Measurements from ENCODE around the gene MOXD1.
A peak's percentile ranks its signal among the peaks of the same experiment; 100 is the strongest.
"Not testable (repeated sequence)": the region's sequence is repeated elsewhere in the genome, so short reads cannot be mapped to it uniquely, and the experiment has no call there.

Gene MOXD1

GRCh38 chr6:132354517-132355167 lies 46.6 kb downstream of the MOXD1 start:
- peak in 1 of 2 experiments; percentile 13 for DNase-seq (ENCODE audit: low read depth in 2 of 2)

- not testable (repeated sequence) for DNase-seq (ENCODE audit: low read depth in 2 of 2)
Measured at GRCh38 chr6:132351986-132352385, 49.3 kb downstream of the MOXD1 start.

GRCh38 chr6:132348231-132348630 lies 53.0 kb downstream of the MOXD1 start:
- DNase-seq (ENCODE audit: low read depth in 2 of 2): no peak

- no peak for DNase-seq (ENCODE audit: low read depth in 2 of 2)
Measured at GRCh38 chr6:132344811-132345210, 56.5 kb downstream of the MOXD1 start.

- DNase-seq (ENCODE audit: low read depth in 2 of 2): no peak
Measured at GRCh38 chr6:132341646-132342045, 59.6 kb downstream of the MOXD1 start.

- DNase-seq (ENCODE audit: low read depth in 2 of 2): no peak
Measured at GRCh38 chr6:132334521-132334885, 66.8 kb downstream of the MOXD1 start.

GRCh38 chr6:132333639-132334520 lies 67.4 kb downstream of the MOXD1 start:
- no peak for DNase-seq (ENCODE audit: low read depth in 2 of 2)

GRCh38 chr6:132330759-132331158 lies 70.5 kb downstream of the MOXD1 start:
- DNase-seq (ENCODE audit: low read depth in 2 of 2): no peak

GRCh38 chr6:132322398-132322797 lies 78.9 kb downstream of the MOXD1 start:
- no peak for DNase-seq (ENCODE audit: low read depth in 2 of 2)

GRCh38 chr6:132320007-132320406 lies 81.3 kb downstream of the MOXD1 start:
- no peak for DNase-seq (ENCODE audit: low read depth in 2 of 2)

GRCh38 chr6:132316970-132317369 lies 84.3 kb downstream of the MOXD1 start:
- no peak for DNase-seq (ENCODE audit: low read depth in 2 of 2)

- no peak for DNase-seq (ENCODE audit: low read depth in 2 of 2)
Measured at GRCh38 chr6:132314432-132314831, 86.8 kb downstream of the MOXD1 start.

- DNase-seq (ENCODE audit: low read depth in 2 of 2): no peak
Measured at GRCh38 chr6:132310921-132311320, 90.4 kb downstream of the MOXD1 start.

- DNase-seq (ENCODE audit: low read depth in 2 of 2): not testable (repeated sequence)
Measured at GRCh38 chr6:132310151-132310550, 91.1 kb downstream of the MOXD1 start.

- DNase-seq (ENCODE audit: low read depth in 2 of 2): no peak
Measured at GRCh38 chr6:132304891-132305305, 96.4 kb downstream of the MOXD1 start.

- DNase-seq (ENCODE audit: low read depth in 2 of 2): peak in 1 of 2 experiments; percentile 3
Measured at GRCh38 chr6:132300323-132300949, 100.8 kb downstream of the MOXD1 start.

- DNase-seq (ENCODE audit: low read depth in 2 of 2): peak in 1 of 2 experiments; percentile 16
Measured at GRCh38 chr6:132298344-132298949, 102.8 kb downstream of the MOXD1 start.

GRCh38 chr6:132289756-132290155 lies 111.5 kb downstream of the MOXD1 start:
- DNase-seq (ENCODE audit: low read depth in 2 of 2): no peak

- no peak for DNase-seq (ENCODE audit: low read depth in 2 of 2)
Measured at GRCh38 chr6:132287101-132287500, 114.2 kb downstream of the MOXD1 start.

GRCh38 chr6:132286298-132287019 lies 114.8 kb downstream of the MOXD1 start:
- DNase-seq (ENCODE audit: low read depth in 2 of 2): no peak

GRCh38 chr6:132285004-132285780 lies 116.1 kb downstream of the MOXD1 start:
- DNase-seq (ENCODE audit: low read depth in 2 of 2): no peak

Measured in stimulated activated CD4-positive, alpha-beta T cell treated with anti-CD3 and anti-CD28 coated beads, Interleukin-12 subunit alpha, Interleukin-12 subunit beta, amount 100 ng/mL, for 24 hours (primary cell).